Activated naive CD4-positive, alpha-beta T cell treated with anti-CD3 and anti-CD28 coated beads, Interleukin-2, amount 50 U/mL, for 24 hours (primary cell): ENCODE results near the gene MDC1.
A peak's percentile ranks its signal among the peaks of the same experiment; 100 is the strongest.

Experiments used
- H3K27ac Mint-ChIP-seq: one replicate; pipeline ENCODE4 v1.8.0; 2021; ENCODE audit warnings: mild to moderate bottlenecking, mixed read lengths
- H3K27me3 Mint-ChIP-seq: one replicate; pipeline ENCODE4 v1.8.0; 2021; ENCODE audit warnings: mixed read lengths
- H3K36me3 Mint-ChIP-seq: one replicate; pipeline ENCODE4 v1.8.0; 2021; ENCODE audit warnings: mixed read lengths
- H3K4me1 Mint-ChIP-seq: one replicate; pipeline ENCODE4 v1.8.0; 2021; ENCODE audit warnings: mixed read lengths
- H3K4me3 Mint-ChIP-seq: one replicate; pipeline ENCODE4 v1.8.0; 2021; ENCODE audit warnings: mild to moderate bottlenecking, mixed read lengths
- H3K9me3 Mint-ChIP-seq: one replicate; pipeline ENCODE4 v1.8.0; 2021; ENCODE audit warnings: mixed read lengths

MDC1 gene

DNA sequence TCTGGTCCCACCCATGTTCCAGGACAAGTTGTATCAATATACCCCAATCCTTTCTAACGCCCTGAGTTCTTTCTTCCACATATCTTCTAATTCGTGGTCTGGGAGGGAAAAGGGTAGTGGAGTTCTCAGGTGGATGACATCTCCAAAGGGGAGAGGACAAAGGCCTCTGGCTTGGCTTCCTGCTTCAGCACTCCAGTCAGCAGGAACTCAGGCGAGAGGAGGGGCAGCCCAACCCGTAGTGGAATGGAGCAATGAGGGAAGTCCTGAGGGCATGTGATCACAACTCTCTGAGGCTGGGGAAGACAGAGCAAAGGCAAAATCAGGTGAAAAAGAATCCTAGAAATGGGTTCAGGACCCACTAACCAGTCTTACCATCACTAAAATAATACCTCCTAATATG is 16.7 kb downstream of the MDC1 start:
- no peak overlapping the region for H3K27ac Mint-ChIP-seq
- no peaks in the 10 kb centered on the region for H3K27me3 Mint-ChIP-seq
- no peaks in the 10 kb centered on the region for H3K9me3 Mint-ChIP-seq
- H3K4me3 Mint-ChIP-seq, result no peak overlapping the region
- H3K4me1 Mint-ChIP-seq, result no peaks in the 10 kb centered on the region
- H3K36me3 Mint-ChIP-seq, result peaks cover 7% of the 10 kb centered on the region

DNA sequence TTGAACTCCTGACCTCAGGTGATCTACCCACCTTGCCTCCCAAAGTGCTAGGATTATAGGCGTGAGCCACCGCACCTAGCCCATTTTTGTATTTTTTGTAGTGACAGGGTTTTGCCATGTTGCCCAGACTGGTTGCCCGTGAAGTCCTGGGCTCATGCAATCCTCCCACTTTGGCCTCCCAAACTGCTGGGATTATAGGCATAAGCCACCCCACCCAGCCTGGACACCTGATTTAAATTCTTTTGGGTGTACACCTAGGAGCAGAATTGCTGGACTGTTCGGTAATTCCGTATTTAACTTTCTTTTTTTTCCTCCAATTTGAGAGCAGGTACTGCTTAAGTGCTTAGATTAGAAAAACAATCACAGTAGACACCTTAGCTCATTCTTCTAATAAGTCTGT is 20.6 kb downstream of the MDC1 start:
- no peak overlapping the region for H3K4me3 Mint-ChIP-seq
- peaks cover 8% of the 10 kb centered on the region for H3K4me1 Mint-ChIP-seq
- no peaks in the 10 kb centered on the region for H3K9me3 Mint-ChIP-seq
- no peak overlapping the region for H3K27ac Mint-ChIP-seq
- peaks cover 5% of the 10 kb centered on the region for H3K36me3 Mint-ChIP-seq
- H3K27me3 Mint-ChIP-seq, result no peaks in the 10 kb centered on the region

DNA sequence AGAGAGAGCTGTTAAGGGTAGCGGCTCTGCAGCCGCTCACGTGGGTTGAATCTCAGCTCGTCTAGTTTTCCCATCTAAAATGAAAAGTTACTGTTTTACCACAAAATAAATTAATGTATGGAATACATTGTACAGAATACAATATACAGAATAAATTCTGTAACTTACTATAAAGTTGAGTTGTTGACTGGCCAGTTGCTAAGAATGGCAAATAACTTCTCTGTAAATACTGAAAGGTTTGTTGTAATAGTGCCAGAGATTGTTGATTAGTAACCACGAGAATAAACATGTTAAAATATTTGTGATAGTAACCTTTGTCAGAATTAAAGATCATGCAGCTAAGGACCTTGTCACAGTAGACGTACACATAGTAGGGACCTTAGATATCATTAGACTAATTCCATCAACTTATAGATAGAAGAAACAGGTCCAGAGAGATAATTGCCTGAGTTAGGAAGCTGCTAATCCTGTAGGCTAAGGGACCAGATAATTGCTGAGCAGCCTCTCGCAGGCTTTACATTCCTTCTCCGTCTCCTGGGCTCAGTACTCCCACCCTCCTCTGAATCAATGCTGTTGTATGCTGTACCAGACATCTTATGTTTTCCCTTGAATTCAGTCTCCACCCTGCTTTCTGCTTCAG is 25.8 kb downstream of the MDC1 start:
- Mint-ChIP-seq H3K9me3 (no peaks in the 10 kb centered on the region), H3K4me3 (peak overlapping the region; percentile 87), H3K27ac (peak overlapping the region; percentile 62), H3K36me3 (no peaks in the 10 kb centered on the region), H3K27me3 (no peaks in the 10 kb centered on the region), H3K4me1 (peaks cover 46% of the 10 kb centered on the region)

DNA sequence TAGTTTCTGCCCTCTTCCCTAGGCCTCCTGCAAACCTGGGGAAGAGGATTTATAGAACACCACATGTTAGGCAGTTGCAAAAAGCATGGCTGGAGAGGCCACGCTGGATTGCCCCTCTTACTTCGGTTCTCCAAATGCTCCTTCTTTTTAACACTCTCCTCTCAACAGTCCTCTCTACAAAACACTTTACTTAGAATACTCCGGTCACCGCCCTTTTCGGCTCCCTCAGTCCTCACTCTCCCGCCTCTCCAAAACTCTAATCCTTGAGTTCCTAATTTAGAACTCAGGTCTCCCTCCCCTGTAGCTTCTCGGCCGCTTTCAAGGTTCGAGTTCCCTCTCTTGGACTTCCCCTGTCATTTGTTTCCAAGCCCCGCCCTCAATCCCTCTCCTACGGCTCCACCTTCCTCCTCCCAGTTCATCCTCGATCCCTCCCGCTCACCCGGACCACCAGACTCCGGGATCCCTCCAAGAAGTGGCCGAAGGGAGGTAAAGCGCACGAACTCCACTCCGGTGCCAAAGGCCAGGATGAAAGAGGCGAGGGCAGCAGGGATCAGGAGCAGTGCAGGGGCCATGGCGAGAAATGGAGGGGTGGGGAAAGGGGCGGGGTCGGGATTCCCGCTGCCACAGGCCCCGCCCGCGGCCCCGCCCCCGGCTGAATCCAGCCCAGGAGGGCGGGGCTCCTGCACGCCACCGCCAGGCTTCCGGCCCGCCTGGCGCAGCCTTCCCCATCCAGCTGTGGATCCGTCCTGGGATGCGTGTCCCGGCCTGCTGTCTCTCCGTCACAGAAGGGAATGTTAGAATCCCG is 26.5 kb downstream of the MDC1 start, which contains the start of gene NRM:
TSS of gene NRM (minus strand) at position 582 of the 805 bp plus-strand sequence. CDS start at position 572, 10 bp downstream.
- H3K9me3 Mint-ChIP-seq, result no peaks in the 10 kb centered on the region
- peaks cover 46% of the 10 kb centered on the region for H3K4me1 Mint-ChIP-seq
- peak within 1 kb of the TSS; percentile 80 for H3K27ac Mint-ChIP-seq
- H3K36me3 Mint-ChIP-seq, result no peaks in the 10 kb centered on the region
- H3K4me3 Mint-ChIP-seq, result peak within 1 kb of the TSS; percentile 87
- no peaks in the 10 kb centered on the region for H3K27me3 Mint-ChIP-seq

DNA sequence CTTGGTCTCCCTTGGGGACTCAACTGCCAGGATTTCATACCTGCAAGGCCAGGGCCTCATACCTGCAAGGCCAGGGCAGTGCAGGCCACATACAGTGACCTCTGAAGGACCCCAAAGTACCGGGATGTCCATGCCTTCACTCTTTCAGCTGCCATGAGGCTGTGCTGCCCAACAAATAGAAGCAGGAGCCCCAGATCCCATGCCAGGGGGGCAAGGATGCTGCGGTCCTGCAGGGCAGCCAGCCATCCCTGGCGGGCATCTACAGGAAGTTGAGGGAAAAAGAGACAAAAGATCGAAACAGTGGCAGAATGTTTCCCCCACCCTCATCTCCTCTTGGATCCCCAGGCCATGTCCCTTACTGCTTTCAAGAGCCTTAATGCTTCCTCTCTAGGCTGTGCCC is 27.1 kb downstream of the MDC1 start:
- peak overlapping the region; percentile 87 for H3K4me3 Mint-ChIP-seq
- peaks cover 5% of the 10 kb centered on the region for H3K36me3 Mint-ChIP-seq
- no peaks in the 10 kb centered on the region for H3K9me3 Mint-ChIP-seq
- peaks cover 46% of the 10 kb centered on the region for H3K4me1 Mint-ChIP-seq
- H3K27ac Mint-ChIP-seq, result peak overlapping the region; percentile 80
- H3K27me3 Mint-ChIP-seq, result no peaks in the 10 kb centered on the region

DNA sequence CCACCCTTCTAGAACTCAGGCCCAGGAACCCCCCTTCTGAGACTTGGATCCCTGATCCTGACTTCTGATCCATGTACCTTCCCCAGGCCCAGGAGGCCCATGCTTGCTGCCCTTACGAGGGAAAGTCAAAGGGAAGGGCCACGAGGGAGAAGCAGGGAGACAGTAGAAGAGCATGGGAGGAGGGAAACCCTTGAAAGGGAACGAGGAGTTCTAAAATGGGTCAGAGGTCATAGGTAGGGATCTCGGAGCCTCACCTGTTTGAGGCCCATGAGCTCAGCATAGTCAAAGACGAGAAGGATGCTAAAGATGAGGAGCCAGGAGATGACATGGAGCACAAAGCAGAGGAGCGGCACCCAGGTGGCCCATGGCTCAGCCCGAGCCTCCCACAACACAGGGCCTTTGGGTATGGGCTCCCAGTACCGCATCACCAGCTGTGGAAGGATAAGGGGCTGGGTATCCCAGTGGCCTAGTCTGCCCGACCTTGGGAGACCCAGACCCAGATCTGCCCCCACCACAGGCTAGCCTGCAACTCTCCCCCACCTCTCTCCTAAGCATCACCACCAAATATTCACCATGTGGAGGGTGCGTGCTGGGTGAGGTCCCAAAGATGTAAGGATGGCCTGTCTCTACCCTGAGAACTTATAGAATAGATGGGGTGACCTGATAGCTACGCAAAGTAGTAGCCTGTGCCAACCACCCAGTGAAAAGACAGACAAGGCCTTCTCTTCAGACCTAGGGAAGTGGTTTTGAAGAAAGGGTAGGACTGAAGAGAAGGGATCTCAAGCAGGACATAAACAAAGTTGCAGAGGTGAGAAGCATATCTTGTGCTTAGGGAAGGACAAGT is 27.8 kb downstream of the MDC1 start:
- Mint-ChIP-seq H3K4me1 (peaks cover 46% of the 10 kb centered on the region), H3K36me3 (peaks cover 7% of the 10 kb centered on the region), H3K4me3 (peak overlapping the region; percentile 87), H3K27me3 (no peaks in the 10 kb centered on the region), H3K9me3 (no peaks in the 10 kb centered on the region), H3K27ac (peak overlapping the region; percentile 88)

DNA sequence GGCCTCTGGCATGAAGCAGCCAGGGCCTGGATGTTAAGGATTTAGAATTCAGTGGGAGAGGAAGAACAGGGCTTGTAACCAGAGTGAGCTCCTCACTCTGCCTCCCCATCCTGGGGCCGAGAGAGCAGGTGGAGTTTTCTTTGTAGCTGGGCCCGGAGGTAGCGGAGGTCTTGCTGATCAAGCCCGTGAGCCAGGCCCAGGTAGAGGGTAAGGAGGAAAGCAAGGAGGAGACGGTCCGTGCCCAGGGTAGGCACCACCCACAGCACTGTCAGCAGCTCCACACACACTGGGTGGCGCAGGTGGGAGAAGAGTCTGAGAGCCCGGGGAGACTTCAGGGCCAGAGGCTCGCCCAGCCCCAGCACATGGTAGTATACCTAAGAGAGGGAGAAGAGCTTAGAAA is 28.5 kb downstream of the MDC1 start:
- Mint-ChIP-seq H3K27ac (peak overlapping the region; percentile 65), H3K36me3 (peaks cover 9% of the 10 kb centered on the region), H3K4me3 (peak overlapping the region; percentile 91), H3K9me3 (no peaks in the 10 kb centered on the region), H3K4me1 (peaks cover 46% of the 10 kb centered on the region), H3K27me3 (no peaks in the 10 kb centered on the region)

DNA sequence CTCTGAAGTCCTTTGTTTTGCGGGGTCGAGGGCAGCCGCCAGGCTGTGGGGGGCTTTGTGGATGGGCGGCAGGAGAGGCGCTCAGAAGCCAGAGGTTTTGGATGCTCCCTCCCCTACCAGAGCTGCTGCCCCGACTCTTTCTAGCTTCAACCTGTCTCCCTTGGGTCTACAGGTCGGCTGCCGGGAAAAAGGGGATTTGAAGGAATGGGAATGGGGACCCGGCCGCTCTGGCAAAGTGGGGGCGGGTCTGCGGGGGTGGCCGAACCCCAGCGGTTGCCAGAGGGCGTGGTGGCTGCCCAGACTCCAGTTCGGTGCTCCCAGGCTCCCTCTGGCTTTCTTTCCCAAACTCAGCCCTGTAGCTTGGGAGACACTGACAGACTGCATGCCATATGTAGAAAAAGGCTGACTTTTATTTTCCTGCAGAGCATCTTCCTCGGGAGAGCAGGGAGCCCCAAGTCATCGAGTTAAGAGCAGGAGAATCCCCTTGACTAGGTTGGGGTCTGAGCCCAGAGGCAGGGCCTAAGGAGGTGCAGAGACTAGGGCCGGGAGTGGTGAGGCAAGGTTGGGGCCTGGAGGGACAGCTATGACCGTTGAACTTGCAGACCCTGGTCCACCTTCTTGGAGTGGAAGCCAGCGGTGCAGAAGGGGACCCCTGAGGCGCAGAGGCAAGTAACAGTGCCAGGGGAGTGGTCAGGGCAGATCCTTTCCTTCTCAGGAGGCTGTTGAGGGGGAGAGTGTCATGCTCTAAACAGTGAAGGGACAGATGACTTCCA is 29.2 kb downstream of the MDC1 start:
- Mint-ChIP-seq H3K27ac (peak overlapping the region; percentile 93), H3K27me3 (no peaks in the 10 kb centered on the region), H3K4me1 (peaks cover 46% of the 10 kb centered on the region), H3K9me3 (no peaks in the 10 kb centered on the region), H3K36me3 (peaks cover 12% of the 10 kb centered on the region), H3K4me3 (peak overlapping the region; percentile 91)

DNA sequence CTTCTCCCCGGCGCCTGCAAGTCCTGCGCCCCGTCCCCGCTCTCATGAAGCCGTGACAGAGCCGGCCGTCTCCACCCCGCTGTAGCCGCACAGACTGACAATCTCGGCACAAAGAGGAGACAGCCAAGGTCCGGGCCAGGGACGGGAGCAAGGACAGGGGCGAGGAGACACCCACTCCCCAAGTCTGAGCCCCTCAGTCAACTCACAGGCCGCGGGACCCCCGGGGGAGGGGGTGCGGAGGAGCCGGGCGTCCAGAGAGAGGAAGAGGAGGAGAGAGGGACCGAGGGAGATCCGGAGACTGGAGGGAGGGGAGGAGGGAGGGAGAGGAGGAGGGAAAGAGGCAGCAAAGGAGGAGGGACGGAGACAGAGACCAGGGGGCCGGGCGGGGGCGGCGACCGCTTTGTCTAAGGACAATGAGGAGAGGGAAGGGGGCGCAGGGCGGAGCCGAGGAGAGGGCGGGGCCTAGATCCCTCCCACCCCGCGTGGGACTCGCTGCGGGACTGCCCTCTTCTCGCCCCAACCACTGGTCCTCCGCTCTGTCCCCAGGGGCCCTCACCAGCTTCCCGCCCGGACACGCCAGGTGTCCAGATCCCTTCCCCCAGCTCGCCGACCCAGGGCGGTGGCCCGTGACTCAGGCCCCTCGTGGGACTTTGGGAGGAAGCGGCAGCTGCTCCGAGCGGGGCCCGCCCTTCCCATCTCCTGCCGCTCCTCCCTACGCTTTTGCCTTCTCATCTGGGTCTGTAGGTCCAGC is 30.0 kb downstream of the MDC1 start:
- peak overlapping the region; percentile 93 for H3K27ac Mint-ChIP-seq
- peak overlapping the region; percentile 91 for H3K4me3 Mint-ChIP-seq
- H3K36me3 Mint-ChIP-seq, result peaks cover 16% of the 10 kb centered on the region
- no peaks in the 10 kb centered on the region for H3K9me3 Mint-ChIP-seq
- no peaks in the 10 kb centered on the region for H3K27me3 Mint-ChIP-seq
- peaks cover 44% of the 10 kb centered on the region for H3K4me1 Mint-ChIP-seq

DNA sequence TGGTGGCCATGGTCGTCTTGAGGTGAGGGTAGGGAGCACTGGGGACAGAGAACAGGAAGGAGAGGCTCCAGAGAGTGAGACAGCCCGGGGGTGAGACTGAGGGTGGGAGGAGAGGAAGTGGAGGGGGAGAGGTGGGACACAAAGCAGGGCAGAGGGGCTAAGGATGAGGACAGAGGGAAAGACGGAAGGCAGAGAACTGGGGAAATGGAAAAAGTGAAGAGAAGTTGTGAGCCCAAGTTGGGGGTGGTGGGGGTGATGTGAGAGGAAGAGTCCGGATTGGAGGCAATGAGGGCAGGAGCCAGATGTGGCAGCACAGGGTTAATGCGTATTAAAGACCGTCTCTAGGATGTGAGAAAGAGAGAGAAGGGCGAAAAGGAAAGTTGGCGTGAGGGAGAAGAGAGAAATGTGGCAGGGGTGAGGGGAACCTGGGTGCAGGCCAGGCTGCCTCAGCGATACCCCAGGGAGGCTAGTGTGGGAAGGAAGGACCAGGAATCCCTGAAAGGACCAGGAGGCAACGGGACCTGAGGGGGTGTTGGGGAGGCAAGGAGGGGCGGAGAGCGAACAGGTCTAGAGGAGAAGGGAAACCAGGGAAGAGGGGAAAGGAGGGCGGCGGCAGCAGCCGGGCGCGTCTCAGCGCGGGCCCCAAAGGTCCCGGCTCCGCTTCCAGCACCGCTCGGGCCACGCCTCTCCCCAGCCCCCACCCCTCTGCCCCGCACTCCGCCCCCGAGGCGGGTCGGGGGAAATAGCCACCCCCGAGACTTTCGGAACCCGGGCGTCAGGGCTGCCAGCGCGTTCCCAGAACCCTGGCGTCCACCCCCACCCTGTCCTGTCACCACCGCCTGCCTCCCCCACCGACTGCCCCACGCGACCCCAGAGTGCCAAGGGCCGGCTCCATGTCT is 30.8 kb downstream of the MDC1 start, which contains the start of gene PPP1R18:
TSS of gene PPP1R18 (minus strand) at position 637 of the 899 bp plus-strand sequence. CDS start at position 10, 627 bp downstream.
- Mint-ChIP-seq H3K4me3 (peak within 1 kb of the TSS; percentile 91), H3K4me1 (peaks cover 41% of the 10 kb centered on the region), H3K9me3 (no peaks in the 10 kb centered on the region), H3K27ac (peak within 1 kb of the TSS; percentile 93), H3K36me3 (peaks cover 21% of the 10 kb centered on the region), H3K27me3 (no peaks in the 10 kb centered on the region)

DNA sequence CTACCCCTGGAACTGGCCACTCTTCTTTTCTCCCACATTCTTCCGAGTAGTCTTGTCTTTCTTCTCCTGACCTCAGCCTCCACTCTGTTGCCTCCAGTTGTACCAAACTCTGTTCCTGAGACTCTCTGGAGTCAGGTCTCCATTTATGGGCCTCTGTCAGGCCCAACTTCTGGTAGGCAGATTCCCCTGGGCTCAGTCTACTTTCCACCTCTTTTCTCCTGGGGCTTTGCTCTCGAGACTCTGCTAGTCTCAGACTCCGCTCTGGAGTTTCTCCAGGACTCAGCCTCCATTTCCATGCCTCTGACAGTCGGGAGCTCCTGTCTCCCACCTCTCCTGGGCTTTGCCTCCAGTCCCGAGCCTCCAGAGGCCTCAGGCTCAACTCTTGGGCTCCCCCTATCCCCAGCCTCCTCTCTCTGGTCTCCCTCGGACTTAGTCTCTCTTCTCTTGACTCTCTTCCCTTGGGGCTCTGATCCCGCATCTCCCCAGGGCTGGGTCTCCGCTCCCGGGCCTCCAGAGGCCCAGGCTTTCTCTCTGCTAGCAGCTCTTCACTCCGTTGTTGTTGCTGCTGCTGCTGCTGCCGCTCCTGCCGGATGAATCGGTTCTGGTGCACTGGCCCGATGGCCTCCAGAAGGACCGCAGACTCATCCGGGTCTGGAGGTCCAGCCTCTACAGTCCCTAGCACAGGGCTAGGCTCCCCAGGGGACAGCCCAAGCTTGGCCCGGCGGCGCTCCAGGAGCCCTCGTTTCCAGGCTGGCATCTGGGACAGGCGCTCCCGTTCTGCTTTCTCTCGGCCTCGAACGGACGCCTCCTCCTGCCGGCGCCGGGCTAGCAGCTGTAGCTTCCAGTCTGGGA is 31.7 kb downstream of the MDC1 start:
- Mint-ChIP-seq H3K27me3 (no peaks in the 10 kb centered on the region), H3K4me3 (peak overlapping the region; percentile 91), H3K4me1 (peaks cover 40% of the 10 kb centered on the region), H3K27ac (peak overlapping the region; percentile 90), H3K9me3 (no peaks in the 10 kb centered on the region), H3K36me3 (peaks cover 25% of the 10 kb centered on the region)

DNA sequence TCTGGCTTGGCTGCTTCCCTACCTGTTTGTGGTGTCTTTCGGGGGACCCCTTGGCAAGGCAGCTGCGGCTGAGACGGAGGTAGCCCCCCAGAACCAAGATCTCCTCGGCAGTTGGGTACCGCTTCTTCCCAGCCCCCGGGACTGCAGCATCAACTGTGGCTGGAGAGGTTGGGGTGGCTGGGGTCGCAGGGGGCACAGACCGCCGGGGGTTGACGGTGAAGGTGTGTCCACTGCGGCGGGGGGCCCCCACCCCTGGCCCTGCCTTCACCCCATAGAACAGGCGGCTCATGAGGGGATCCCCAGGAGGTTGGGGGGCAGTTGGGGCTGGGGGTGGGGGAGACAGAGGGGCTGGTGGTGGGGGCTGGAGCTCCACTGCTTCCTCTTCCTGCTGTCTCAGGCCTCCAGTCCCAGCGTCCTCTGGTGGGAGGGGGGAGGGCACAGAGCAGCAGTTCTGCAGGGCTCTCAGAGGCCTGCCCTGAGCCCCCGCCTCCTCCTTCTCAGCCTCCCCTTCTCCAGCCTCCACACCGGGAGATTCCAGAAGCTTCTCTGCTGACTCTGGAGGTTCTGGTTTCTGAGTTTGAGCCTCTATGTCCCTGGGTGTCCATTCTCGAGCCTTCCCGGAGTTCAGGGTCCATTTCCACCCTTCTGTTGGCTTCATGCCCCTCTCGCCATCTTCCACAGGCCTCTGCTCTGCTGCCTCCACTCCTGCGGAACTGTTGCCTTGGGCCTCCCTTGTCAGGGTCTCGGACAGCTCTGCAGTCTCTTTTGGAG is 32.5 kb downstream of the MDC1 start:
- no peaks in the 10 kb centered on the region for H3K27me3 Mint-ChIP-seq
- H3K4me3 Mint-ChIP-seq, result peak overlapping the region; percentile 91
- H3K9me3 Mint-ChIP-seq, result no peaks in the 10 kb centered on the region
- H3K27ac Mint-ChIP-seq, result peak overlapping the region; percentile 96
- H3K36me3 Mint-ChIP-seq, result peaks cover 26% of the 10 kb centered on the region
- H3K4me1 Mint-ChIP-seq, result peaks cover 40% of the 10 kb centered on the region
